ENCODE measurements around the gene SH3PXD2B.

- no peak for TF ChIP-seq CTCF (IDR thresholded peaks at IDR 0.05)
- TF ChIP-seq, protein P1, sequence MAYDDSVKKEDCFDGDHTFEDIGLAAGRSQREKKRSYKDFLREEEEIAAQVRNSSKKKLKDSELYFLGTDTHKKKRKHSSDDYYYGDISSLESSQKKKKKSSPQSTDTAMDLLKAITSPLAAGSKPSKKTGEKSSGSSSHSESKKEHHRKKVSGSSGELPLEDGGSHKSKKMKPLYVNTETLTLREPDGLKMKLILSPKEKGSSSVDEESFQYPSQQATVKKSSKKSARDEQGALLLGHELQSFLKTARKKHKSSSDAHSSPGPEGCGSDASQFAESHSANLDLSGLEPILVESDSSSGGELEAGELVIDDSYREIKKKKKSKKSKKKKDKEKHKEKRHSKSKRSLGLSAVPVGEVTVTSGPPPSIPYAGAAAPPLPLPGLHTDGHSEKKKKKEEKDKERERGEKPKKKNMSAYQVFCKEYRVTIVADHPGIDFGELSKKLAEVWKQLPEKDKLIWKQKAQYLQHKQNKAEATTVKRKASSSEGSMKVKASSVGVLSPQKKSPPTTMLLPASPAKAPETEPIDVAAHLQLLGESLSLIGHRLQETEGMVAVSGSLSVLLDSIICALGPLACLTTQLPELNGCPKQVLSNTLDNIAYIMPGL (CRISPR knock-in tag; IDR thresholded peaks at IDR 0.05): no peak
- TF ChIP-seq NFATC4 (CRISPR knock-in tag; IDR thresholded peaks at IDR 0.05): no peak
- TF ChIP-seq ATF1 (CRISPR knock-in tag; IDR thresholded peaks at IDR 0.05): no peak
- no peak for TF ChIP-seq ZBTB21 (CRISPR knock-in tag; IDR thresholded peaks at IDR 0.05; ENCODE audit: borderline replicate concordance)
- no peak for TF ChIP-seq ZNF396 (CRISPR knock-in tag; IDR thresholded peaks at IDR 0.05; ENCODE audit: borderline replicate concordance)
- TF ChIP-seq, protein P2, sequence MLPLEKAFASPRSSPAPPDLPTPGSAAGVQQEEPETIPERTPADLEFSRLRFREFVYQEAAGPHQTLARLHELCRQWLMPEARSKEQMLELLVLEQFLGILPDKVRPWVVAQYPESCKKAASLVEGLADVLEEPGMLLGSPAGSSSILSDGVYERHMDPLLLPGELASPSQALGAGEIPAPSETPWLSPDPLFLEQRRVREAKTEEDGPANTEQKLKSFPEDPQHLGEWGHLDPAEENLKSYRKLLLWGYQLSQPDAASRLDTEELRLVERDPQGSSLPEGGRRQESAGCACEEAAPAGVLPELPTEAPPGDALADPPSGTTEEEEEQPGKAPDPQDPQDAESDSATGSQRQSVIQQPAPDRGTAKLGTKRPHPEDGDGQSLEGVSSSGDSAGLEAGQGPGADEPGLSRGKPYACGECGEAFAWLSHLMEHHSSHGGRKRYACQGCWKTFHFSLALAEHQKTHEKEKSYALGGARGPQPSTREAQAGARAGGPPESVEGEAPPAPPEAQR (CRISPR knock-in tag; IDR thresholded peaks at IDR 0.05): no peak
- no peak for TF ChIP-seq TCF7 (CRISPR knock-in tag; IDR thresholded peaks at IDR 0.05; ENCODE audit: low read depth)
These were observed 150.6 kb downstream of the SH3PXD2B start for GRCh38 chr5:172303572-172304335.
